TTC549 (cell line): ENCODE results near the gene PDLIM5.

Experiments
- FAIRE-seq: peaks from 2 replicates; lab custom pipeline; 2012; peaks lifted over from hg19 to GRCh38; lab: Jason Lieb, UNC

Gene PDLIM5

GRCh38 chr4:94430406-94430805, 21.3 kb upstream of the PDLIM5 start:
- FAIRE-seq = no peak

GRCh38 chr4:94431388-94431787, 20.4 kb upstream of the PDLIM5 start:
- FAIRE-seq = no peak

GRCh38 chr4:94434505-94434904, 17.2 kb upstream of the PDLIM5 start:
- no peak for FAIRE-seq

- FAIRE-seq = no peak
Measured at GRCh38 chr4:94435874-94436273, 15.9 kb upstream of the PDLIM5 start.

GRCh38 chr4:94436512-94436911, 15.2 kb upstream of the PDLIM5 start:
- no peak for FAIRE-seq

GRCh38 chr4:94439606-94440005, 12.1 kb upstream of the PDLIM5 start:
- no peak for FAIRE-seq

GRCh38 chr4:94441838-94442237, 9.9 kb upstream of the PDLIM5 start:
- no peak for FAIRE-seq

GRCh38 chr4:94442251-94442650, 9.5 kb upstream of the PDLIM5 start:
- no peak for FAIRE-seq

- FAIRE-seq = no peak
Measured at GRCh38 chr4:94446386-94446785, 5.4 kb upstream of the PDLIM5 start.

GRCh38 chr4:94447754-94448411, 3.9 kb upstream of the PDLIM5 start:
- FAIRE-seq = no peak

- FAIRE-seq = no peak
Measured at GRCh38 chr4:94448815-94449375, 2.8 kb upstream of the PDLIM5 start.

GRCh38 chr4:94451051-94451694, 569 bp upstream of the PDLIM5 start:
- no peak for FAIRE-seq

- no peak for FAIRE-seq
Measured at GRCh38 chr4:94452476-94453371, 982 bp downstream of the PDLIM5 start.

GRCh38 chr4:94453391-94453963, 1.7 kb downstream of the PDLIM5 start:
- FAIRE-seq = no peak

GRCh38 chr4:94454405-94454804, 2.7 kb downstream of the PDLIM5 start:
- FAIRE-seq = no peak

GRCh38 chr4:94455081-94455480, 3.3 kb downstream of the PDLIM5 start:
- FAIRE-seq = no peak

- no peak for FAIRE-seq
Measured at GRCh38 chr4:94457692-94458106, 6.0 kb downstream of the PDLIM5 start.

GRCh38 chr4:94458682-94459081, 6.9 kb downstream of the PDLIM5 start:
- FAIRE-seq = no peak

GRCh38 chr4:94459462-94460161, 7.9 kb downstream of the PDLIM5 start:
- FAIRE-seq = no peak

- FAIRE-seq = no peak
Measured at GRCh38 chr4:94461506-94461905, 9.8 kb downstream of the PDLIM5 start.

- FAIRE-seq = no peak
Measured at GRCh38 chr4:94462572-94462971, 10.8 kb downstream of the PDLIM5 start.

- FAIRE-seq = no peak
Measured at GRCh38 chr4:94463771-94464170, 12.0 kb downstream of the PDLIM5 start.
